ENCODE results near the gene MLXIP. TPM values are rescaled to one million over a fixed set of nuclear protein-coding genes. Genes with fewer than 3 reads are reported as not detected.

Gene MLXIP
- total RNA-seq, 1 donor from 2014 or later, result 1.9 TPM

GRCh38 chr12:122125452-122126341 is 47.1 kb downstream of the MLXIP start:
- Mint-ChIP-seq H3K4me1 (peaks cover 12% of the 10 kb centered on the region), H3K27me3 (ENCODE audit: insufficient read depth, low read depth) (peaks cover 4% of the 10 kb centered on the region), H3K27ac (no peak overlapping the region), H3K36me3 (peaks cover 5% of the 10 kb centered on the region), H3K4me3 (no peak overlapping the region), H3K9me3 (no peaks in the 10 kb centered on the region)
- no peaks in the 10 kb centered on the region for H3K9me3 ChIP-seq (ENCODE audit: low read depth)
- H3K79me2 ChIP-seq (ENCODE audit: low read depth), result no peaks in the 10 kb centered on the region
- no peaks in the 10 kb centered on the region for H3K36me3 ChIP-seq
- H3K9ac ChIP-seq, result no peak overlapping the region
- TF ChIP-seq EZH2 (IDR thresholded peaks at IDR 0.05) (no peak), EZH2phosphoT487 (IDR thresholded peaks at IDR 0.05) (no peak)
- TF ChIP-seq, protein P1, sequence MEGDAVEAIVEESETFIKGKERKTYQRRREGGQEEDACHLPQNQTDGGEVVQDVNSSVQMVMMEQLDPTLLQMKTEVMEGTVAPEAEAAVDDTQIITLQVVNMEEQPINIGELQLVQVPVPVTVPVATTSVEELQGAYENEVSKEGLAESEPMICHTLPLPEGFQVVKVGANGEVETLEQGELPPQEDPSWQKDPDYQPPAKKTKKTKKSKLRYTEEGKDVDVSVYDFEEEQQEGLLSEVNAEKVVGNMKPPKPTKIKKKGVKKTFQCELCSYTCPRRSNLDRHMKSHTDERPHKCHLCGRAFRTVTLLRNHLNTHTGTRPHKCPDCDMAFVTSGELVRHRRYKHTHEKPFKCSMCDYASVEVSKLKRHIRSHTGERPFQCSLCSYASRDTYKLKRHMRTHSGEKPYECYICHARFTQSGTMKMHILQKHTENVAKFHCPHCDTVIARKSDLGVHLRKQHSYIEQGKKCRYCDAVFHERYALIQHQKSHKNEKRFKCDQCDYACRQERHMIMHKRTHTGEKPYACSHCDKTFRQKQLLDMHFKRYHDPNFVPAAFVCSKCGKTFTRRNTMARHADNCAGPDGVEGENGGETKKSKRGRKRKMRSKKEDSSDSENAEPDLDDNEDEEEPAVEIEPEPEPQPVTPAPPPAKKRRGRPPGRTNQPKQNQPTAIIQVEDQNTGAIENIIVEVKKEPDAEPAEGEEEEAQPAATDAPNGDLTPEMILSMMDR (IDR thresholded peaks at IDR 0.05), result no peak
- H3F3A ChIP-seq (ENCODE audit: low read depth), result no peaks in the 10 kb centered on the region
- no peak overlapping the region for H2AFZ ChIP-seq (replicated peaks)
- H3K4me3 ChIP-seq, result no peak overlapping the region
- H3K27ac ChIP-seq, result no peak overlapping the region
- DNase-seq (ENCODE audit: low spot score), result no peak
- no peaks in the 10 kb centered on the region for H3K27me3 ChIP-seq
- no peaks in the 10 kb centered on the region for H4K20me1 ChIP-seq (ENCODE audit: low read depth)
- H3K4me1 ChIP-seq, result no peaks in the 10 kb centered on the region
- H3K4me2 ChIP-seq, result no peak overlapping the region

DNA sequence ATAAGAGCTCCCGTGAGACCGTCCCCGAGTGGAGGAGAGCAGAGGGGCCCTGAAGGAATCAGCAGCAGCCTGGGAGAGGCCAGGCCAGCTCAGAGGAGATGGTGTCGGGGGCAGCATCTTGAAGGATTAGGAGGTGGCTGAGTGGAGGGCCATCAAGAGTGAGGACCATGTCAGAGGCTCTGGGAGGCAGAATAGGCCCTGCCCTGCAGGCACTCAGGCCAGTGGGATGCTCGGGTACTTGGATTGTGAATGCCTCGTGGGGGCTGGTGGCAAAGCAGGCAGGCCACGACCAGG is 47.7 kb downstream of the MLXIP start:
- Histone ChIP-seq H2AFZ (replicated peaks) (no peak overlapping the region), H3K4me3 (no peak overlapping the region), H3F3A (ENCODE audit: low read depth) (no peaks in the 10 kb centered on the region), H4K20me1 (ENCODE audit: low read depth) (no peaks in the 10 kb centered on the region), H3K79me2 (ENCODE audit: low read depth) (no peaks in the 10 kb centered on the region), H3K9me3 (ENCODE audit: low read depth) (no peaks in the 10 kb centered on the region), H3K4me2 (no peak overlapping the region), H3K9ac (no peak overlapping the region), H3K27ac (no peak overlapping the region), H3K27me3 (no peaks in the 10 kb centered on the region), H3K4me1 (no peaks in the 10 kb centered on the region), H3K36me3 (no peaks in the 10 kb centered on the region)
- H3K36me3 Mint-ChIP-seq, result peaks cover 6% of the 10 kb centered on the region
- no peak for DNase-seq (ENCODE audit: low spot score)
- H3K27ac Mint-ChIP-seq, result no peak overlapping the region
- TF ChIP-seq, protein P1 (IDR thresholded peaks at IDR 0.05), result no peak
- TF ChIP-seq EZH2 (IDR thresholded peaks at IDR 0.05) (no peak), EZH2phosphoT487 (IDR thresholded peaks at IDR 0.05) (no peak)
- H3K4me3 Mint-ChIP-seq, result no peak overlapping the region
- H3K4me1 Mint-ChIP-seq, result peaks cover 12% of the 10 kb centered on the region
- H3K27me3 Mint-ChIP-seq (ENCODE audit: insufficient read depth, low read depth), result peaks cover 4% of the 10 kb centered on the region
- no peaks in the 10 kb centered on the region for H3K9me3 Mint-ChIP-seq

DNA sequence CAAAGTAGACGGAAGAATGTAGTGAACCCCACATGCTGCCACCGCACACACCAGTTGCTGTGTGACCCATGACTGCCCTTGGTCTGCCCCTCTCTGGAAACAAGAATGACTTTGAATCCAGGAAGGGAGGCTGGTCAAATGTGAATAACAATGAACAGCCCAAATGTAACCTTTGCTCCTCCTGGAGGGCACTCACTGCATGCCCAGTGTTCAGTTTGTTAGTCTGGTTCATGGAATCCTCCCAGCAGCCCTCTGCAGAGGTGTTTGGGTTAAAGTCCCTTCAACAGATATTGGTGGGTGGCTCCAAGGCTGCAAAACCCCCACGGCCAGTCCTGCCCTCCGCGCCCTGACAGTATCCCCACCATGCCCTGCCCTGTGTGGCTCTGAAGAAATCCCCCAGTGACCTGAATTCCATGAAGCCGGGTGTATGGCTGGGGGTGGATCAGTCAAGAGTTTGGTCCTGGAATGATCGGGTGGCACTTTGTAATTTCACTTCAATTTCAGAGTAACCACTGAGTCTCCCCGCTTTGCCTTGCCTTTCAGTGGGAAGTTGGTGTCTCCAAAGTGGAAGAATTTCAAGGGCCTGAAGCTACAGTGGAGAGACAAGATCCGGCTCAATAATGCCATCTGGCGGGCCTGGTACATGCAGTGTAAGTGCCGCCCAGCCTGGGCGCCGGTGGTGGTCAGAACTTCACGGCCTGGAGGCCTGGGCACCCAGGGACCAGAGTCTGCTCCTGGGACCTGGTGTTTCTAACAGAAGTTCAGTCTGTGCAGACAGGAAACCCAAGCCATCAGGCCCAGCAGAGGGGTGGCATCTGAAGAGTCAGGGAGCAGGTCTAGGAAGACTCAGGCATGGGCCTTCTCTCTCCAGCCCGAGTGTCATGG is 48.4 kb downstream of the MLXIP start:
- H3K9ac ChIP-seq, result no peak overlapping the region
- H3K4me1 Mint-ChIP-seq, result peaks cover 7% of the 10 kb centered on the region
- H3K4me3 Mint-ChIP-seq, result no peak overlapping the region
- no peaks in the 10 kb centered on the region for H4K20me1 ChIP-seq (ENCODE audit: low read depth)
- H3K4me3 ChIP-seq, result no peak overlapping the region
- H3K36me3 ChIP-seq, result no peaks in the 10 kb centered on the region
- H3K9me3 Mint-ChIP-seq, result no peaks in the 10 kb centered on the region
- no peaks in the 10 kb centered on the region for H3K4me1 ChIP-seq
- TF ChIP-seq, protein P1 (IDR thresholded peaks at IDR 0.05), result peak; percentile 18
- TF ChIP-seq EZH2phosphoT487 (IDR thresholded peaks at IDR 0.05), result no peak
- H3K27me3 Mint-ChIP-seq (ENCODE audit: insufficient read depth, low read depth), result peaks cover 4% of the 10 kb centered on the region
- peak overlapping the region; percentile 86 for H3K27ac Mint-ChIP-seq
- H2AFZ ChIP-seq (replicated peaks), result no peak overlapping the region
- H3K79me2 ChIP-seq (ENCODE audit: low read depth), result no peaks in the 10 kb centered on the region
- H3K36me3 Mint-ChIP-seq, result peaks cover 6% of the 10 kb centered on the region
- no peaks in the 10 kb centered on the region for H3K9me3 ChIP-seq (ENCODE audit: low read depth)
- DNase-seq (ENCODE audit: low spot score), result peak; percentile 44
- no peaks in the 10 kb centered on the region for H3F3A ChIP-seq (ENCODE audit: low read depth)
- no peak overlapping the region for H3K4me2 ChIP-seq
- H3K27me3 ChIP-seq, result no peaks in the 10 kb centered on the region
- no peak overlapping the region for H3K27ac ChIP-seq
